Skeletal muscle tissue (tissue), 4 donors: ENCODE measurements around the gene SLC8A1. TPM values are rescaled to one million over a fixed set of nuclear protein-coding genes. Genes with fewer than 3 reads are reported as not detected.
A peak's percentile ranks its signal among the peaks of the same experiment; 100 is the strongest.

ENCODE experiments used
- H3K27ac ChIP-seq: one replicate; pipeline ENCODE4 v1.7.0; 2013; ENCODE audit warnings: mild to moderate bottlenecking, low read depth, low read length, inconsistent platforms
- H3K27me3 ChIP-seq, 3 donors: one replicate each; pipeline ENCODE4 v1.7.0; 2013; ENCODE audit warnings: low read length in 3 of 3; ENCODE audit not compliant: control insufficient read depth in 3 of 3, insufficient read depth in 3 of 3
- H3K36me3 ChIP-seq, 3 donors: one replicate each; pipeline ENCODE4 v1.7.0; 2013; ENCODE audit warnings: low read length in 3 of 3; ENCODE audit not compliant: control insufficient read depth in 3 of 3, insufficient read depth in 3 of 3
- H3K4me1 ChIP-seq, 3 donors: one replicate each; pipeline ENCODE4 v1.7.0; 2013; ENCODE audit warnings: low read length in 3 of 3, mild to moderate bottlenecking in 3 of 3; ENCODE audit not compliant: control insufficient read depth in 3 of 3, insufficient read depth in 3 of 3
- H3K4me3 ChIP-seq, 3 donors: one replicate each; pipeline ENCODE4 v1.7.0; 2013; ENCODE audit warnings: low read length in 3 of 3
- H3K9ac ChIP-seq, 3 donors: one replicate each; pipeline ENCODE4 v1.7.0; 2013; ENCODE audit warnings: low read length in 3 of 3, mild to moderate bottlenecking in 3 of 3, moderate library complexity in 2 of 3, low read depth in 1 of 3
- H3K9me3 ChIP-seq, 3 donors: one replicate each; pipeline ENCODE4 v1.7.0; 2013; ENCODE audit warnings: low read length in 3 of 3; ENCODE audit not compliant: control insufficient read depth in 3 of 3
- total RNA-seq: library from RNA; depleted of rRNA; stranded (reverse); fragments of >200 nt; gene quantifications from one replicate; pipeline ENCODE4 v1.2.3, GENCODE V29; 2014
- donor health status: Osteomylitis.

The SLC8A1 gene
- total RNA-seq, 1 donor from 2014 or later: 45.9 TPM

DNA sequence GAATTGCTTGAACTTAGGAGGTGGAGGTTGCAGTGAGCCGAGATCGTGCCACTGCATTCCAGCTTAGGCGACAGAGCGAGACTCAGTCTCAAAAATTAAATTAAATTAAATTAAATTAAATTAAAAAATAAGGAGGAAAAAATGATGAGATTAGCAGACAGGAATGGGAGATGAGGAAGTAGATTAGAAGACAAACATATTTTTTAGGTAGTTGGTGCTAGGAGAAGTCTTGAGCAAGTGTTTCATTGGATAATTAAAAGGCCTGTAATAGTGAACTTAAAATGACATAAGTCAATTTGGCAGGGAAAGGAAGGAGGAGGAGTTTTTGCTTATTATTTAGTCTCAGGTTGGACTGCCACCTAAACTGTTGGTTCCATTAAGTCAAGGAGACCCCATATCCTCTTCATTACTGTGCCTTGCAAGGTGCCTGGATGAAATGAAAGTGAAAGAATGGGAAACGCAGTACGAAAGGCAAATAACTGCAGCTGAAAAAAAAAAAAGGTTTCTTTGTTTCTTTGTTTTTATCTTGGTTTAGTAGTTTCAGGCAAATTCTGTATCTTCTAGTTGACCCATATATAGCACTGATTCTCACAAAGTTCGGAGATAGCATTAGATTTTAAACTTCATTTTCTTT lies 162.0 kb downstream of the SLC8A1 start:
- Histone ChIP-seq H3K4me1 (peaks cover 0 to 5% (median 2%) of the 10 kb centered on the region in 3 donors), H3K9ac (no peak overlapping the region), H3K9me3 (no peaks in the 10 kb centered on the region), H3K27me3 (no peaks in the 10 kb centered on the region), H3K36me3 (no peaks in the 10 kb centered on the region), H3K27ac (no peak overlapping the region), H3K4me3 (no peak overlapping the region)

DNA sequence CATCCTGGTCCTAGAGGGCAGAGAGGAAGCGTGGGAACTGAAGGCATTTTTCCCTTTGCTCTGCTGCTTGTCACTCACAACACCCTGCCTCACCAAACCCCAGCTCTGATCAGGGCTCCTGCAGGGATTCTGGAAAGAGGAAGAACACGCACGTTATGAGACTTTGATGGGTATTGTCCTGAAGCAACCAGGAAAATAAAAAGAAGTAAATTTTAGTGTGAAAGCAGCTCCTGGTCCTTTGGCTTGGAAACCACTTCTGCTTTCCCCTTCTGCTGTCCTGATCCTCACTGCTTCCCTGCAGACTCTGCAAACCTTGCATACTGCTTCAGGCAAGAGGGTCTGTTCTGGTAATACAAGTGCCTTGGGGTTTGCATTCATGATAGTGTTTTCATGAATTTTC lies 164.1 kb downstream of the SLC8A1 start:
- Histone ChIP-seq H3K27ac (no peak overlapping the region), H3K27me3 (no peaks in the 10 kb centered on the region), H3K36me3 (no peaks in the 10 kb centered on the region), H3K4me1 (peaks cover 2 to 10% (median 3%) of the 10 kb centered on the region in 3 donors), H3K4me3 (no peak overlapping the region), H3K9me3 (no peaks in the 10 kb centered on the region), H3K9ac (no peak overlapping the region)

DNA sequence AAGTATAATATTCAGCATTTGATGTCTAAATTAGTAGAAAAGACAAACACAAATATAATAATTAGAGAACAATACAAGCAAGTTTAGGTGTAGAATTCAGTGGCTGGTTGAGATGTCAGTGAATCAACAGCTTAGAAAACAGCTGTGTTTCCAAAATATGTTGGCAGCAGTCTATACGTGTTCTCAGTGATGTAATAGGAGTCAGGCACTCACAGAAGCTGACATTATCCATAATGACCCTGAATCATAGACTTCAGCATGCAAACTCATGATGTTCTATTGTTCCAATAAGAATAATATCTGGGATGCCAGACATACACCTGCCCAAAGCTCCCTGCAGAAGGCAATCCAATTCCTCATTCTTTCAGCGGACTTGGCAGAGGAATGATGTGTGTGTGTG lies 164.7 kb downstream of the SLC8A1 start:
- Histone ChIP-seq H3K27me3 (no peaks in the 10 kb centered on the region), H3K4me3 (no peak overlapping the region), H3K9me3 (no peaks in the 10 kb centered on the region), H3K4me1 (peaks cover 2 to 10% (median 8%) of the 10 kb centered on the region in 3 donors), H3K27ac (no peak overlapping the region), H3K36me3 (no peaks in the 10 kb centered on the region), H3K9ac (no peak overlapping the region)

DNA sequence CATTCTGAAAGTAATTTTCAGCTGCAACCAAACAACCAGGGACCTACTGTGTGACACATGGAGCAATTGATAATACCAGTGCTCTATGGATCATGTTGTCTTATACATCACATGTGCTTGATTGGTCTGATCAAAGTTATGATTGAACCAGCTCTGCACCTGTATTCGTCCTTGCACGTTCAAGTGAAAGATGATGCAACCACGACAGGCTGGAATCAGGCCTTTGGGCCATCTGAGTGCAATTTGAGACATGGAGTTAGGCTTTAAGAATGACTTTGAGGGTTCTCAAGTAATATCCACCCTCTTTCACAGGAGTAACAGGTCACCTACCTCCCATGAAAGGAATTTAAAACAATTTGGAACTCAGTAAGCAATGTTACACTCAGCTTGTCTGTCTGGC lies 165.2 kb downstream of the SLC8A1 start:
- Histone ChIP-seq H3K4me1 (peaks cover 4 to 13% (median 9%) of the 10 kb centered on the region in 3 donors), H3K27ac (no peak overlapping the region), H3K4me3 (no peak overlapping the region)

DNA sequence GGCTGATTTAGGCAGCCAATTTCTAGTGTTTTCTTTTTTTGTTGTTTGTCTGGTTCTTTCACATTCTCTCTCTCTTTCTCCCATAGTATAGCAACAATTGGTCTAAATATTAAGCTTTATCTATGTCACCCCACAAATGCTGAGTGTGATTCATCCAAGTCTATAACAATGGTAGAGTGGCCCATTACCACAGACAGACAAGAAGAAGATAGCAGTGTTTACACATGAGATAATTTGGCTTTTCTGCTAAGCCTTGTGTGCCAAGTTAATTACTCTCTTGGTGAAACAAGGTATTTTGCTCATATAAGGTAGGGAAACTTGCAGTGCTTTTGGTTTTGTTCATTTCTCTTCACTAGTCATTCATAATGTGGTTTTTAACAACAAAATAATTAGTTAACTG lies 166.5 kb downstream of the SLC8A1 start:
- no peak overlapping the region for H3K9ac ChIP-seq
- no peaks in the 10 kb centered on the region for H3K36me3 ChIP-seq
- no peaks in the 10 kb centered on the region for H3K27me3 ChIP-seq
- no peak overlapping the region for H3K27ac ChIP-seq
- no peak overlapping the region for H3K4me3 ChIP-seq
- no peaks in the 10 kb centered on the region for H3K9me3 ChIP-seq
- peaks cover 13 to 25% (median 13%) of the 10 kb centered on the region in 3 donors for H3K4me1 ChIP-seq

More for the DNA sequence above, 165.2 kb downstream of the SLC8A1 start:
- Histone ChIP-seq H3K9ac (no peak overlapping the region), H3K27me3 (no peaks in the 10 kb centered on the region), H3K9me3 (no peaks in the 10 kb centered on the region), H3K36me3 (no peaks in the 10 kb centered on the region)

DNA sequence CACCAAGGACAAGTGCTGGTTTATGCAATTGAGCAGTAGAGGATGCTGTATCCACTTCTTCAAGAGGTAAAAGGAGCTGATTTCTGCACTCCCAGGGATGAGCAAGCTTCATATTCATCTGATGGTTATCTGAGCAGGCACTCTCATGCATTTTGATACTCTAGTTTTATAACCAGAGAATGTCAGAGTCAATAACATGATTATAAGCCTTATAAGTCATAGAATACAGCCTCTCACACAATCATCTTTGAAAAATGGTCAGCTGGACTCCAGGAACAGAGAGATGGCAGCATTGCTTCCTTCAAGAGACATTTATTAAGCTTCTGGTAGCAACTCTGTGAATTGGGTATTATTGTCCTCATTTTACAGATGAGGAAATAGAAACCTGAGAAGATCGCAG lies 167.1 kb downstream of the SLC8A1 start:
- Histone ChIP-seq H3K9ac (no peak overlapping the region), H3K4me3 (no peak overlapping the region), H3K9me3 (no peaks in the 10 kb centered on the region), H3K36me3 (no peaks in the 10 kb centered on the region), H3K4me1 (peaks cover 13 to 25% (median 13%) of the 10 kb centered on the region in 3 donors), H3K27ac (no peak overlapping the region), H3K27me3 (no peaks in the 10 kb centered on the region)

DNA sequence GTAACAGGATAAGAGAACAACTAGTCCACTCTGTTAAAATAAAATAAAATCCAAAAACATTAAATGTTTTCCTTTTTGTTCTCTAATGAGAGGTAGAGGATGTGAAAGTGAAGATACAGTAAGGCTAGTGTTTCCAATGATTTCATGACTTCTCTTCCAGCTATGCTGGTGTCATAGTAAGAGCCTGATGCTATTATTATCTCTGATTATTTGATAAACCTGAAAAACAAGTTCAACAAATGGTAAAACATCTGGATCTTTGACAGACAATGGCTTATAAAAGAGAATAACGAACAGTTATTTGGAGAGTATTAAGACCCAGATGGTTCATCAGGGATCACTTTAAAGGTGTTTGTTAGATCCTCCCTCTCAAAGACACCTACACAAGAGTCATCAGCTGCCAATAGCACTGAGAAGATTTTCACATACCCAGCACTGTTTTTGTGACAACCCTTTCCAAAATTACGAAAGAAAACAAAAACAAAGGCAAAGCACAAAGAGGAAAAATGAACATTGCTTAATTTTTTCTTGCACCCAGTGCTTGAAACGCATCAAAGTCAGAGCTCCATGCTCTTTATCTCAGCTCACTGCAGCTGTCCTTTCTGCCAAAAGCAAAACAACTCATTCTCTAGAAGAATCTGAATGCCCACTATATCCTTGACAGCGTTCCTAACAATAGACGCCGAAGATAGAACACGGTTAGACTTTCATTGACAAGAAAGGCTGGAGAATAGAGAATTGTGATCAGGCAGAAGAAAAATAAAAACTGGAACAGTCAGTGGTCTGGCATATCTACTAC lies 168.6 kb downstream of the SLC8A1 start:
- H3K4me3 ChIP-seq: no peak overlapping the region
- no peaks in the 10 kb centered on the region for H3K36me3 ChIP-seq
- peaks cover 13 to 29% (median 21%) of the 10 kb centered on the region in 3 donors for H3K4me1 ChIP-seq
- H3K9me3 ChIP-seq: no peaks in the 10 kb centered on the region
- H3K27ac ChIP-seq: no peak overlapping the region
- H3K9ac ChIP-seq: no peak overlapping the region
- H3K27me3 ChIP-seq: no peaks in the 10 kb centered on the region

DNA sequence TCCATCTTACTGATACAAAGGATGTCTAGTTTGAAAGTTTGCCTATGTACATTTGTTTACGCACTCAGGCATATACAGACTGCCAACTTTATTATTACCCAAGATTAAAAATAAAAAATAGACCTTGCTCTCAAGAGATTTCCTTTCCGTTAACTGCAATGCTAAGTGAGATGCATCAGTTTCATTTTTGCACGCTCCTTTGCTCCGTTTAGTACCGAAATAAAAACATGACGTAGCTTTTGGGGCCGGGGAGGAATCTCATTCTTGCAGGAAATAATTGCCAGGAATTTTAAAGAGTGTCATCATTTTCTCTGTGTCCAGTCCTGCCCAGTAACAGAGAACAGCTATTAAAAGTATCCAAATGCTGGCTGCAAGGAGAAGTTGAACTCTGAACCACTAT lies 169.5 kb downstream of the SLC8A1 start:
- Histone ChIP-seq H3K9me3 (no peaks in the 10 kb centered on the region), H3K27ac (no peak overlapping the region), H3K9ac (peak overlapping the region in 1 of 3 donors; percentile 5), H3K36me3 (no peaks in the 10 kb centered on the region), H3K4me3 (peak overlapping the region; percentile 13 to 51 (median 40)), H3K4me1 (peaks cover 12 to 29% (median 21%) of the 10 kb centered on the region in 3 donors), H3K27me3 (no peaks in the 10 kb centered on the region)

DNA sequence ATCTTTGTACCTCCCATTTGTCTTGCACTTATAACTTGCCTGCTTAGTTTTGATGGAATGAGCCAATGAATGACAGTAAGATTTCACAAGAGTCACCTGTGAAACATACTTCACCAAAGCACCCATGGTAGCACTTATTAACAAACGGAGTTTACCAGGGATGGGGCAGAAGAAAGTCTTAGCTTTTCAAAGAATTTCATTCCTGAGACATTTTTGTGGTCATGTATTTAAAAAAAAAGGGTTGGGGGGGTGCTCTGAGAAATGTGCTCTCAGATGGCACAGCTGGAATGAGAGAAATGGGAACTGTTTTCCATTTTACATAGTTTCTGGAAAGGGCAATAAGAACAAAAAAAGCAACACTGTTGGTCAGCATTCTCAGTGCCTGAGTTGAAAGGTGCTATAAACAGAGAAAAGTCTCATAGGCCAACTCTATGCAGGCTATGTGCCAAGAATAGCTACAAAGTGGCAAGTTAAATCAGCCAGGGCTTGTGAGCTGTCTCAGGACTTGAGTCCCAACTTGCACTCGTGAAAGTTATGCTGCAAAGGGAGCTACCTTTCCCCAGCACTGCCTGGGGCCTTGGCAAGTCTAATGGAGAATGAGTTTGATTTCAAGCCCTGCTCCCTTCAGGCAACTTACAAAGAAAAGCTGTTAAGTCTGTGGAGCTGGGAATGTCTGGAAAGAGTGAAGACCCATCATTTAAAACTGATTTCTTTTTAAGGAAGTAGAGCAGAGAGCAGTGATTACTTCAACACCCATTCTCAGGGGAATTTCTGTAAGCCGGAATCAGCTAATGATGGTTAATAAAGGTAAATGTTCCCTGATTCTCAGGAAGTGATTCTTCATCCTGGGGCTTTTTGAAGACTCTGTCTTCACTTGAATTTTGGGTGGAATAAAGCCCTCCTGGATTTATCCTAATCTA lies 170.6 kb downstream of the SLC8A1 start:
- H3K36me3 ChIP-seq: no peaks in the 10 kb centered on the region
- no peak overlapping the region for H3K9ac ChIP-seq
- H3K9me3 ChIP-seq: no peaks in the 10 kb centered on the region
- peak overlapping the region in 1 of 3 donors; percentile 1 for H3K4me3 ChIP-seq
- H3K27ac ChIP-seq: peak overlapping the region; percentile 64
- H3K27me3 ChIP-seq: no peaks in the 10 kb centered on the region
- peaks cover 10 to 24% (median 21%) of the 10 kb centered on the region in 3 donors for H3K4me1 ChIP-seq
